ENCODE data around the gene RERE. TPM values are rescaled to one million over a fixed set of nuclear protein-coding genes. Genes with fewer than 3 reads are reported as not detected.
"Not testable (repeated sequence)": the region's sequence is repeated elsewhere in the genome, so short reads cannot be mapped to it uniquely, and the experiment has no call there.

Gene RERE
- total RNA-seq, 4 donors from 2014 or later: 118 to 244 (median 131) TPM

GRCh38 chr1:8447616-8448150 lies 369.8 kb downstream of the RERE start:
- no peak for DNase-seq
- no peak for TF ChIP-seq CTCF (IDR thresholded peaks at IDR 0.05)
- no peak for TF ChIP-seq POLR2A (IDR thresholded peaks at IDR 0.05)
- H3K36me3 ChIP-seq: no peaks in the 10 kb centered on the region
- peaks cover 19 to 53% of the 10 kb centered on the region in 2 donors for H3K4me1 ChIP-seq
- no peak overlapping the region for H3K4me3 ChIP-seq (replicated peaks in 1 of 3)
- no peaks in the 10 kb centered on the region for H3K27me3 ChIP-seq
- intact Hi-C loops (cut with DNase I): no loop called here
- H3K9me3 ChIP-seq: no peaks in the 10 kb centered on the region
- 89 to 95% methylated on average over 8 to 9 of the region's 9 CpGs for WGBS, 2 donors
- no peak overlapping the region for H3K27ac ChIP-seq

GRCh38 chr1:8446119-8446518 lies 371.3 kb downstream of the RERE start:
- intact Hi-C loops (cut with DNase I); H3K27me3 ChIP-seq; DNase-seq; H3K9me3 ChIP-seq; H3K36me3 ChIP-seq; H3K27ac ChIP-seq; H3K4me3 ChIP-seq (replicated peaks in 1 of 3): not testable (repeated sequence)
- H3K4me1 ChIP-seq: peaks cover 18 to 40% of the 10 kb centered on the region in 2 donors
- WGBS, 2 donors: 91 to 95% methylated on average over 5 of the region's 5 CpGs

GRCh38 chr1:8443558-8444194 lies 373.8 kb downstream of the RERE start:
- no peaks in the 10 kb centered on the region for H3K36me3 ChIP-seq
- DNase-seq: no peak
- TF ChIP-seq POLR2A (IDR thresholded peaks at IDR 0.05): no peak
- no peak for TF ChIP-seq CTCF (IDR thresholded peaks at IDR 0.05)
- H3K4me3 ChIP-seq (replicated peaks in 1 of 3): no peak overlapping the region
- H3K27me3 ChIP-seq: no peaks in the 10 kb centered on the region
- H3K27ac ChIP-seq: no peak overlapping the region
- intact Hi-C loops (cut with DNase I): no loop called here
- H3K9me3 ChIP-seq: no peaks in the 10 kb centered on the region
- 93 to 94% methylated on average over 1 of the region's 1 CpG for WGBS, 2 donors
- peaks cover 15 to 30% of the 10 kb centered on the region in 2 donors for H3K4me1 ChIP-seq

GRCh38 chr1:8441426-8441825 lies 376.0 kb downstream of the RERE start:
- no peak for DNase-seq
- TF ChIP-seq POLR2A (IDR thresholded peaks at IDR 0.05) (no peak), CTCF (IDR thresholded peaks at IDR 0.05) (no peak)
- intact Hi-C loops (cut with DNase I): no loop called here
- Histone ChIP-seq H3K9me3 (no peaks in the 10 kb centered on the region), H3K27me3 (no peaks in the 10 kb centered on the region), H3K27ac (no peak overlapping the region), H3K4me1 (peaks cover 21 to 23% of the 10 kb centered on the region in 2 donors), H3K4me3 (replicated peaks in 1 of 3) (no peak overlapping the region), H3K36me3 (no peaks in the 10 kb centered on the region)
- 95 to 97% methylated on average over 3 of the region's 3 CpGs for WGBS, 2 donors

- WGBS, 2 donors: 11 to 12% methylated on average over 8 of the region's 8 CpGs
Measured at GRCh38 chr1:8439015-8439702, 378.3 kb downstream of the RERE start.

More at GRCh38 chr1:8439015-8439702, 378.3 kb downstream of the RERE start:
- H3K9me3 ChIP-seq: no peaks in the 10 kb centered on the region
- H3K4me3 ChIP-seq (replicated peaks in 1 of 3): no peak overlapping the region
- H3K4me1 ChIP-seq: peaks cover 32 to 36% of the 10 kb centered on the region in 2 donors
- intact Hi-C loops (cut with DNase I): no loop called here
- no peaks in the 10 kb centered on the region for H3K36me3 ChIP-seq
- TF ChIP-seq POLR2A (IDR thresholded peaks at IDR 0.05) (no peak), CTCF (IDR thresholded peaks at IDR 0.05) (no peak)
- DNase-seq: peak; percentile 93
- no peaks in the 10 kb centered on the region for H3K27me3 ChIP-seq
- peak overlapping the region; percentile 10 to 47 (median 29) for H3K27ac ChIP-seq

Measured in thyroid gland (tissue), 4 donors.